ENCODE results near the gene SLC9A3. TPM values are rescaled to one million over a fixed set of nuclear protein-coding genes. Genes with fewer than 3 reads are reported as not detected.

SLC9A3 gene
- total RNA-seq, 1 donor = 0.86 TPM

DNA sequence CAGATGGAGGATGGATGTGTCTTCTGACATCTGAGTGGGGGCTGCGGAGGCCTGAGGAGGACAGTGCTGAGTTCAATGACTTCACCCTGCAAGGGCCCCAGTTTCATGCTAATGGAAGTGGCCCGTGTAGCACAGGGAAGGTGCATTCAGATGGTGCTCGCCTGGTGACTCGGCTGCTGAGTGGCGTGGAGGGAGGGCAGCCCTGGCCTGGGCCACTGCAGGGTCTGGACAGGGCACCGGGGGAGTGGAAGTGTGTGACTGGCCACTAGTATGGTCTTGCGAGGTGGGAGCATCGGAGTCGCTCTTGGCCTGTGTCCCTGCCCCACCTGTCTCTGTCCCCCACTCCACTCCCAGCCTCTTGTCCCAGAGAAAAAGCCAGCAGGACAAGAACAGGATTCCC, 1.7 kb upstream of the SLC9A3 start:
- no peak for DNase-seq (ENCODE audit: low read depth)
- TF ChIP-seq CTCF (IDR thresholded peaks at IDR 0.05; ENCODE audit: insufficient read depth, low read depth, low read length) = no peak
- no peak overlapping the region for H3K4me3 ChIP-seq (ENCODE audit: low read depth, low read length)

DNA sequence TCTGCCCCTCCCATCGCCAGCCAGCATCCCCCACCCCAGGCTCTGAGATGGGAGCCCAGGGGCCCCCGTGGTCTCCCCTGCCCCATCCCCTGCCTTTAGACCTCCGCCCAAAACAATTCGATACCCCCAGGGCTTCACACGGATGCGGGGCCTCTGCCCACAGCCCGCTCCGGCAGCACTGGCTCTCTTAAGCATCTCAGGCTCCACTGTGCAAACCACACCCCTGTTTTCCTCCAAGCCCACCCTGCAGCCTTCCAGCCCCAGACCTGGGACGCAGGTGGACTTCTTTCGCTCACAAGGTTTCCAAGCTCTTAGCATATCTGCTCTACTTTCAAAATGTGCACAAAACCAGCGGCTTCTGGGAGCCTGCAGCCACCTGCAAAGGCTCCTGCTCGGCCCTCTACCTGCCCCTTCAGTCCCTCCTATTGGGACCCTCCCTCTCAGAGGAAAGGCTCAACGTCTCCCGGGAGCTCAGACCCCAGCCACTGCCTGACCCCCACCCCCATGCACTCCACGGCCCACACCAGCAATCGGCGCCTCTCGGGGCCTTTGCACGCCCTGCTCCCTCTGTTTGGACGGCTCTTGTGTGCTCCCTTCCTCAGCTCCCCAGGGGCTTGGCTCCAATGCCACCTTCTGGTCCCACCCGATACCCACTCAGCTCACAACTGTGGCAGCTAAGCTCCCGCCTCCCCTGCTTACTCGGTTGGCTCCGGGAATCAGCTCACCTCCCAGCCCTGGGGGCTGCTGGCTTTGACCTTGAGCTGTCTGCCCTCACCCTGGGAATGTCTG, 918 bp upstream of the SLC9A3 start:
- DNase-seq (ENCODE audit: low read depth) = no peak
- no peak for TF ChIP-seq CTCF (IDR thresholded peaks at IDR 0.05; ENCODE audit: insufficient read depth, low read depth, low read length)
- H3K4me3 ChIP-seq (ENCODE audit: low read depth, low read length) = no peak overlapping the region

DNA sequence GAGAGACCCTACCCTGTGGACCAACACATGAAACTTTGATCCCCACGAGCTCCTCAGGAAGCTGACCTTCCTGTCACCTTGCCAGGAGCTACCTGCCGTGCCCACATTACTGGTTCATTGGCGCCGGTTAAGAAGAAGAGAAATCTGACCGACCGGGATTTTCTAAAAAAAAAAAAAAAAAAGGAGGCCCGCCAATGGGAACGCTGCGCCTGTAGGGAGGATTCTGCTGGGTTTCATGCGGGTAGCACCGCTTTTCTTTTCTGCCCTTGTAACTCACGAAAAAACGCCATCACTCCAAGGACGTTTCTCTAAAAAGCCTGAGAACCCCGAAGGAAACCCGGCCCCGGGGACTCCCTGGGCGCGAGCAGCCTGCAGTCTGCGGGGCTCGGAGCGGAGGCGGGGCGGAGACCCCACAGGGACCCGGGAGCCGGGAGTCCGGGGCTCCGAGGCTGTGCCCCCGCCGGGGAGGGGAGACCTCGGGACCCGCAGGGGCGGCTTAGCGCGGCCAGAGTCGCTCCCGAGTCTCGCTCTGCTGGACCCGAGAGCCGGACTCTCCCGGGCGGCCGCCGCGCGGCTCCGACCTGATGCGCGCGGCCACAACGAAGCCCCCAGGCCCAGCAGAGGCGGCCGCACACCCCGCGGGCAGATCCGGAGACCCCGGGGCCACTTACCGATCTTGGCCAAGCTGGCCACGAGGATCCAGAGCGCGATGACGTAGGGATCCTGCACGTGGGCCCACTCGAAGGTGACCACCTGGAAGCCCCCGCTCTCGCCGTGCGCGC, 617 bp downstream of the SLC9A3 start:
- no peak for TF ChIP-seq CTCF (IDR thresholded peaks at IDR 0.05; ENCODE audit: insufficient read depth, low read depth, low read length)
- no peak for DNase-seq (ENCODE audit: low read depth)
- H3K4me3 ChIP-seq (ENCODE audit: low read depth, low read length) = no peak overlapping the region

DNA sequence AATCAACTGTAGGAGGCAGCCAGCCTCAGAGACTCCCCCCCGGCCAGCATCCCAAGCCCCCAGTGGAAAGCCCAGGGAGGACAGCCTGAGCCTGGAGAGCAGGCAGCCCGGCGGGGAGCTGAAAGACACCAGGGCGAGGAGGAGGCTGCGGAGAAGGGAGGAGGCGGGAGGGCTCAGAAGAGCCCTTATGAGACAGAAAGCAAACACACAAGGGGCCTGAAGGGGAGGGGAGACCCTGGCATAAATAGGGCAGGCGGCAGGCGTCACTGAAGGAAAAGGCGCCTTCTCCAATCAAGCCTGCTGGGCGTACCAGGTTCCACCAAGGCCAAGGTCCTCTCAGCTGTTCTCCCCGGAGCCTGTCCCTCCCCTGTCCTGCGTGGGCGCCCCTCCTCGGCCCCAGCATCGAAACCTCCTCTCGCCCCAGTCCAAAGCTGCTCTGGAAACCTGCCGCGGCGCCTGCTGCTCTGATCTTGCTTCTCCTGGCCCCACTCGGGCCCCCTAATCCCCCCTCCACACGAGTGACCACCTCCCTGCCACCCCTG, 1.3 kb downstream of the SLC9A3 start:
- no peak overlapping the region for H3K4me3 ChIP-seq (ENCODE audit: low read depth, low read length)
- DNase-seq (ENCODE audit: low read depth) = no peak
- no peak for TF ChIP-seq CTCF (IDR thresholded peaks at IDR 0.05; ENCODE audit: insufficient read depth, low read depth, low read length)

GRCh38 chr5:522116-522515, 2.1 kb downstream of the SLC9A3 start:
- no peak for TF ChIP-seq CTCF (IDR thresholded peaks at IDR 0.05; ENCODE audit: insufficient read depth, low read depth, low read length)
- DNase-seq (ENCODE audit: low read depth) = no peak
- H3K4me3 ChIP-seq (ENCODE audit: low read depth, low read length) = no peak overlapping the region

DNA sequence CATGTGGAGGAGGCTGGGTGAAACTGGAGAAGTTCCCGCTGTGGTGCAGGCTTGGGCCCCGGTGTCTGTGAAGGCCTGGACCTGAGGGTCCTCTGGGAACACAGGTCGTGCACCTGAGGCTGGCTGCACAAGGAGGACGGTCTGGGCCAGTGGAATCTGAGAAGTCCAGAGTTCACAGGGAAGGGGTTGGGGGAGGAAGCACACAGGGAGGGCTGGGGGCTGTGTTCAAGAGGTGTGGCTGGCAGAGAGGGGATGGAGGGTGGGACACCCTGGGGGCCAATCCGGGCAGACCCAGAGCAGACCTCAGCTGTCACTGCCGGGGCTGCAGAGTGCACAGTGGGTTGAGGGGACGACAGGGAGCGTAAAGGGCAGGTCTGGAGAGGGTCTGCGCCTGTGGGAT, 2.6 kb downstream of the SLC9A3 start:
- no peak overlapping the region for H3K4me3 ChIP-seq (ENCODE audit: low read depth, low read length)
- TF ChIP-seq CTCF (IDR thresholded peaks at IDR 0.05; ENCODE audit: insufficient read depth, low read depth, low read length) = no peak
- DNase-seq (ENCODE audit: low read depth) = no peak

Data from fibroblast of villous mesenchyme (primary cell).